NCI-H1092 (cell line): ENCODE data around the gene SPR.

ENCODE experiments used
- DNase-seq: peaks from one replicate; lab custom pipeline; 2025; lab: John Stamatoyannopoulos, UW

The SPR gene

DNA sequence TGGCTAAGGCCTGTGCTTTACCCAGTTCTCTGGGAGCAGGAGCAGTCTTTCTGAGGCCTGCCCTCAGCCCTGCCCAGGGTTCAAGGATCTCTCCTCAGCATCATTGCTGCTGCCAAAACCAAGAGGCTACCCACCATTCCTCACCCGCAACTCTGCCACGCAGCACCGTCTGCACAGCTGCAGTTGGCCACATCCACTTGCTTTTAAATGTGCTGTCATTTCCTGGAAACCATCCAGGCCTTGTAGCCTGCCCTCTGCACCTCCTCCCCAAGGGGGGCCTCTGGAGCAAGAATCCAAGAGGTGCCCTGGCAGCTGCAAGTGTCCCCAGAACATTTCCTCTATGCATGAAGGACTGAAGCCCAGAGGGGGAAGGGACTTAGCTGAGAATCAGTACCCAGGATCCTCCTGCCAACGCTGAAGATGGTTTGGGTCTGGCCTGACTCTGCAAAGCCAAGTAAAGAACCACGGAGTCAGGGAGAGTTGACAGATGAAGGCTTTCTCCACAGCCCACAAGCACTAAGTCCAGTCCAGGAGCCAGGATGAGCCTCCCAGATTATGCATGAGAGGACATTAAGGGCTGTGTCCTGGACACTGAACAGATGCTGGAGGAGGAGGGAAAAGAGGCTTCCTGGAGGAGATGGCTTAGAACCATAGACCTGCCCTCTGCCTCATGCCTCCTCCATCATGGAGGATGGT lies 45.0 kb downstream of the SPR start:
- DNase-seq, result no peak

DNA sequence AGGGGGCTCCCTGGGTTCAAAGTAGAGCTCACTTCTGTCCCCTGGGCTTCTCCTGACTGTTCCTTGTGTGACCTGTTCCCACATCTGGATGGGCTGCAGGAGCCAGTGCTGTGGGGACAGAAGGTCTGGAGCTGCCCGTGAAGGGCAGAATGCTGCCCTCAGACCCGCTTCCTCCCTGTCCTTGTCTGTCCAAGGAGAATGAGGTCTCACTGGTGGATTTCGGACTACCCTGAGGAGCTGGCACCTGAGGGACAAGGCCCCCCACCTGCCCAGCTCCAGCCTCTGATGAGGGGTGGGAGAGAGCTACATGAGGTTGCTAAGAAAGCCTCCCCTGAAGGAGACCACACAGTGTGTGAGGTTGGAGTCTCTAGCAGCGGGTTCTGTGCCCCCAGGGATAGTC lies 45.6 kb downstream of the SPR start:
- no peak for DNase-seq

GRCh38 chr2:72933207-72933606 lies 46.0 kb downstream of the SPR start:
- DNase-seq, result no peak

DNA sequence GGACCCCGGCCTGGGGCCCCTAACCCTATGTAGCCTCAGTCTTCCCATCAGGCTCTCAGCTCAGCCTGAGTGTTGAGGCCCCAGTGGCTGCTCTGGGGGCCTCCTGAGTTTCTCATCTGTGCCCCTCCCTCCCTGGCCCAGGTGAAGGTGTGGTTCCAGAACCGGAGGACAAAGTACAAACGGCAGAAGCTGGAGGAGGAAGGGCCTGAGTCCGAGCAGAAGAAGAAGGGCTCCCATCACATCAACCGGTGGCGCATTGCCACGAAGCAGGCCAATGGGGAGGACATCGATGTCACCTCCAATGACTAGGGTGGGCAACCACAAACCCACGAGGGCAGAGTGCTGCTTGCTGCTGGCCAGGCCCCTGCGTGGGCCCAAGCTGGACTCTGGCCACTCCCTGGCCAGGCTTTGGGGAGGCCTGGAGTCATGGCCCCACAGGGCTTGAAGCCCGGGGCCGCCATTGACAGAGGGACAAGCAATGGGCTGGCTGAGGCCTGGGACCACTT lies 46.5 kb downstream of the SPR start:
- DNase-seq, result no peak

DNA sequence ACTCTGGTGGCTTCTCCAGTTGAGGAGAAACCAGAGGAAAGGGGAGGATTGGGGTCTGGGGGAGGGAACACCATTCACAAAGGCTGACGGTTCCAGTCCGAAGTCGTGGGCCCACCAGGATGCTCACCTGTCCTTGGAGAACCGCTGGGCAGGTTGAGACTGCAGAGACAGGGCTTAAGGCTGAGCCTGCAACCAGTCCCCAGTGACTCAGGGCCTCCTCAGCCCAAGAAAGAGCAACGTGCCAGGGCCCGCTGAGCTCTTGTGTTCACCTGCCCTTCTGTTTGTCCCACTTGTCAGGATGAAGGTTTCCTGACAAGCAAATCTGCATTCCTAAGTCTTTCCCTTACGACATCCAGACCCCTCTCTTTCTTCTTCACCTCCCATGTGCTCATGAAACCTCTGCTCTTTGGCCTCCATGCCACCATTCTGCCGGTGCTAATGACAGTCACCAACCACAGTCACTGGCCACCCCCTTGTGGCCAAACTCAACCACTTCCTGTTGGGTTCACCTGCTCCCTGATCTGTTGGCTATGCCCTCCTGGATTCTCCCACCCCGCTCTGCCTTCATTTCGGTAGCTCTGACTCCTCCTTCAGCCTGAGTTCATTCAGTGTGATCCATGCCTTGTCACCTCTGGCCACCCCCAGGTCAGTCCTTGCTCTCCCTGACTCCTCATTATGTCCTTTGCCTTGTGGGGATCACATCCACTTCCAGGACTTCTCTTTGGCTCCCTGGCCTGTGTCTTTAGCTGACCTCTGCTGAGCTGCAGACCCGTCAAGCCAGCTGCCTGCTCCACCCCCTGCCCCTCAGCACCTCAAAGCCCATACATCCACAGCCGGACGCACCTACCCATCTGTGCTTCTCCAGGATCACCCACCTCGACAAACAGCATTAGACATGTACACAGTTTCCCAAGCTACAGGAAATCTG lies 47.7 kb downstream of the SPR start:
- no peak for DNase-seq

GRCh38 chr2:72935611-72935957 lies 48.4 kb downstream of the SPR start:
- DNase-seq, result no peak

GRCh38 chr2:72936660-72937355 lies 49.6 kb downstream of the SPR start:
- no peak for DNase-seq

GRCh38 chr2:72937356-72937669 lies 50.1 kb downstream of the SPR start:
- no peak for DNase-seq

- DNase-seq, result no peak
Observed at GRCh38 chr2:72938455-72938854, 51.2 kb downstream of the SPR start.

DNA sequence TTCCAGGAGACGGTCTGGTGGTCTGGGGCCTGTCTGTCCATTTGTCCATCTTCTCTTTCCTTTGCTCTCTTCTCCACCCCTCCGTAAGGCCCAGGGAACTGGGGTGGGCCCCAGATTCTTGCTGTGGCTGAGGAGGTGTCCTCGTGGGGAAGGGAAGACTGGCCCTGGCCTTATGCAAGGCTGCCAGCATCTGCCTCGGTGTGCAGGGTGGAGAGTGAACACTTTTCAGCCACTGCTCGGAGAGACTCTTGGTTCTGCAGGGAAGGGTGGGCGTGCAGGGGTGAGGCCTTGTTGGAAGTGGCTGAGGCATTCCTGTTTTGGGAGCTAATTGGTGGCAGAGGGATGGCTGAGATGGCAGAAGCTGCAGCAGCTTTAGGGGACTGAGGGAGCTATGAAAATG lies 53.2 kb downstream of the SPR start:
- DNase-seq, result no peak

DNA sequence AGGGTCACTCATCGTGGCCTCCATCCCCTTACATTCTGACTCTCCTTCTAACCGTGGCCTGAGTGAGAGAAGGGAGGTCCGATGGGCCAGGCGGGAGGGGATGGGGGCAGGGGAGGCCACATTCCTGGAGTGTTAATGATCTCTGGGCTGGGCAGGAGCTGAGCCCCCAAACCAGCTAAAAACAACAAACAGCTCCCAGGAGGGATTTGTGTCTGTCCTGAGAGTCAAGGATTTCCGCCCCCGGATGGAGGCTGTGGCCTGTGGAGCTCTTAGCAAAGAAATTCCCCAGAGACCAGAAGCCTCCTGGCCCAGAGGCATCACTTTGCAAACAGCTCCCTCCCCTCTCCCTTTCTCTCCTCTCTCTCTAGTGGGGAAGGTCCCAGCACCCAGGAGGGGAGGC lies 53.6 kb downstream of the SPR start:
- no peak for DNase-seq
